Measurements from ENCODE around the gene MSMO1.

DNA sequence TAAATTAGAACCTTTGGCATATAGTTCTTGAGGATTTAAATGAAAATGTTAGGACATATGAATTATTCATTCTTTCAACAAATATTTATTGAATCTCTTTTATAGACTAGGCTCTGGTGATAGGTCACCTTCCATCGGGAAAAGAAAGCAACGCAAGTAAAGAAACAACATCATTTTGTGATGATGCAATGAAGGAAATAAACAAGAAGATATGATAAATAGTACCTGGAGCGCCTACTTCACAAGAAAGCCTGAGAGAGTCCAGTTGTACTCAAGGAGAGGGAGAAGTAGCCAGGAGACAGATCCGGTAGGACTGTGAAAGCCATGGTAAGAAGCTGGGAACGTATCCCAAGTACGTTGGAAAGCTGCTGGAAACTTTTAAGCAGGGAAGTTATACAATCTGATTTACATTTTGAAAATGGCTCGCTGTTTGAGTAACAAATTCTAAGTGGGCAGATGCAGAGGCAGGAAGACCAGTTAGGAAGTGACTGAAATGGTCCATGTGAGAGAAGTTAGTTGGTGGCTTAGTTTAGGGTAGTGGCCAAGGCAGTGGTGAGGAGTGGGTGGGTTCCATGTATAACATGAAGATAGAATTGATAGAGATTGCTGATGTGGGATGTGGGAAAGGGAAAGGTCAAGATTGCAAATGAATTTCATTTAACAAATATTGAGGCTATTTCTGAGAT is 33.7 kb downstream of the MSMO1 start:
- TF ChIP-seq POLR2AphosphoS5 (IDR thresholded peaks at IDR 0.05; ENCODE audit: low read depth, low read length) (no peak), TAF1 (IDR thresholded peaks at IDR 0.05; ENCODE audit: borderline replicate concordance, insufficient read depth, low read length) (no peak), SIN3A (IDR thresholded peaks at IDR 0.05; ENCODE audit: borderline replicate concordance, insufficient read depth, low read length) (no peak)
